HepG2 (cell line): Measurements from ENCODE around the gene ARVCF. TPM values are rescaled to one million over a fixed set of nuclear protein-coding genes. Genes with fewer than 3 reads are reported as not detected.

ENCODE experiments used
- AGO1 ChIP-seq: fragments of 200-400 bp; formaldehyde crosslinking; IDR thresholded peaks from 2 replicates; pipeline ENCODE4 v1.6.1; 2017; ENCODE audit warnings: mild to moderate bottlenecking, low read depth, low read length, moderate library complexity; ENCODE audit not compliant: poor library complexity, severe bottlenecking
- ARID5B ChIP-seq: IDR thresholded peaks from 2 replicates; pipeline ENCODE4 v1.4.0; 2020; ENCODE audit warnings: mild to moderate bottlenecking, missing genetic modification reagents
- CERS6 ChIP-seq: sonication (generic); formaldehyde crosslinking; IDR thresholded peaks from 2 replicates; pipeline ENCODE4 v1.5.0; 2020; ENCODE audit warnings: missing genetic modification reagents
- HCFC1 ChIP-seq: fragments of 150-350 bp; IDR thresholded peaks from 2 replicates; pipeline ENCODE4 v1.6.1; 2014; ENCODE audit warnings: low read depth, low read length
- HNRNPL ChIP-seq: fragments of 200-400 bp; formaldehyde crosslinking; IDR thresholded peaks from 2 replicates; pipeline ENCODE4 v1.6.1; 2017; ENCODE audit warnings: mild to moderate bottlenecking, low read depth, low read length
- IKZF5 ChIP-seq: IDR thresholded peaks from 2 replicates; pipeline ENCODE4 v1.6.1; 2018; ENCODE audit warnings: missing genetic modification reagents, mild to moderate bottlenecking, missing compliant biosample characterization
- KAT7 ChIP-seq: IDR thresholded peaks from 2 replicates; pipeline ENCODE4 v1.6.1; 2018; ENCODE audit warnings: borderline replicate concordance, missing compliant biosample characterization
- MAFG ChIP-seq: sonication (generic); formaldehyde crosslinking; IDR thresholded peaks from 2 replicates; pipeline ENCODE4 v1.5.1; 2020; ENCODE audit warnings: mild to moderate bottlenecking, missing genetic modification reagents
- PRDM4 ChIP-seq: sonication (generic); formaldehyde crosslinking; IDR thresholded peaks from 2 replicates; pipeline ENCODE4 v1.9.0; 2021; ENCODE audit warnings: missing genetic modification reagents, borderline replicate concordance
- SATB2 ChIP-seq: sonication (generic); formaldehyde crosslinking; IDR thresholded peaks from 2 replicates; pipeline ENCODE4 v1.5.0; 2020; ENCODE audit warnings: missing genetic modification reagents
- SNAI1 ChIP-seq: sonication (generic); formaldehyde crosslinking; IDR thresholded peaks from 2 replicates; pipeline ENCODE4 v1.5.0; 2020; ENCODE audit warnings: mild to moderate bottlenecking, missing genetic modification reagents, borderline replicate concordance
- TBX3 ChIP-seq: fragments of 450-650 bp; IDR thresholded peaks from 2 replicates; pipeline ENCODE4 v1.6.1; 2017; ENCODE audit warnings: antibody characterized with exemption, mild to moderate bottlenecking, inconsistent platforms, borderline replicate concordance
- TCF7L2 ChIP-seq: IDR thresholded peaks from 2 replicates; pipeline ENCODE4 v1.6.1; 2011; ENCODE audit warnings: mild to moderate bottlenecking, low read depth, low read length, moderate library complexity
- ZBTB34 ChIP-seq: sonication (generic); formaldehyde crosslinking; IDR thresholded peaks from 2 replicates; pipeline ENCODE4 v1.8.0; 2022; ENCODE audit warnings: mild to moderate bottlenecking, missing genetic modification reagents
- ZNF563 ChIP-seq: sonication (generic); formaldehyde crosslinking; IDR thresholded peaks from 2 replicates; pipeline ENCODE4 v1.8.0; 2022; ENCODE audit warnings: mild to moderate bottlenecking, moderate library complexity, missing genetic modification reagents
- ZNF589 ChIP-seq: sonication (generic); formaldehyde crosslinking; conservative IDR thresholded peaks from 2 replicates; pipeline ENCODE4 v1.8.0; 2022; ENCODE audit warnings: mild to moderate bottlenecking, moderate library complexity, missing genetic modification reagents
- ZNF780A ChIP-seq: sonication (generic); formaldehyde crosslinking; IDR thresholded peaks from 2 replicates; pipeline ENCODE4 v1.8.0; 2022; ENCODE audit warnings: mild to moderate bottlenecking, missing genetic modification reagents, moderate library complexity
- ZNF879 ChIP-seq: sonication (generic); formaldehyde crosslinking; IDR thresholded peaks from 2 replicates; pipeline ENCODE4 v1.8.1; 2023; ENCODE audit warnings: missing genetic modification reagents
- polyA plus RNA-seq, 8 experiments: library from polyadenylated mRNA; depleted of rRNA in 3 of 8; stranded (reverse) in 7 of 8; unstranded in 1 of 8; fragments of >200 nt; fragmentation: Illumina TruSeq in 4 of 8; extraction: Trizol in 4 of 8; gene quantifications; 2 replicates each; pipeline versions ENCODE4 v1.2.1 to v1.2.3, GENCODE V29; 2011 to 2016; ENCODE audit warnings: low read depth in 4 of 8, missing spikeins in 1 of 8, mixed read lengths in 1 of 8; ENCODE audit not compliant: insufficient read depth in 1 of 8
- total RNA-seq, 5 experiments: library from RNA; depleted of rRNA; stranded (reverse); fragments of >200 nt; fragmentation: Illumina TruSeq; extraction: Trizol; gene quantifications; 2 replicates each; pipeline ENCODE4 v1.2.3, GENCODE V29; 2016; ENCODE audit warnings: low read depth in 1 of 5

Gene ARVCF
- total and polyA plus RNA-seq, 2 of the 13 experiments (the other 11 are each of a cell fraction or from before 2014, with no cell fraction given): 16.4 to 17.7 TPM

- 0 out of 2 replicates have a peak, but pooled peaks have one; percentile 11 for TF ChIP-seq PRDM4 (CRISPR knock-in tag)
- TF ChIP-seq TCF7L2: no peak
- TF ChIP-seq SNAI1 (CRISPR knock-in tag): no peak
- no peak for TF ChIP-seq ARID5B
- no peak for TF ChIP-seq ZNF879 (CRISPR knock-in tag)
- TF ChIP-seq IKZF5 (CRISPR knock-in tag): no peak
- TF ChIP-seq ZNF563: no peak
- no peak for TF ChIP-seq KAT7 (CRISPR knock-in tag)
- no peak for TF ChIP-seq ZNF589 (CRISPR knock-in tag)
- no peak for TF ChIP-seq MAFG (CRISPR knock-in tag)
- no peak for TF ChIP-seq ZBTB34
- no peak for TF ChIP-seq CERS6 (CRISPR knock-in tag)
- TF ChIP-seq HNRNPL: no peak
- no peak for TF ChIP-seq AGO1
- no peak for TF ChIP-seq ZNF780A
- no peak for TF ChIP-seq SATB2
- TF ChIP-seq HCFC1: no peak
- TF ChIP-seq TBX3: no peak
Observed at GRCh38 chr22:19960491-19961200, 56.0 kb downstream of the ARVCF start (continued).
